OCI-LY7 (cell line): ENCODE results near the gene SNTN. TPM values are rescaled to one million over a fixed set of nuclear protein-coding genes. Genes with fewer than 3 reads are reported as not detected.

Experiments used
- BruUV-seq: library from RNA; stranded (reverse); fragments of 400-500 nt; replicated peaks from 2 replicates; lab custom pipeline; 2021; lab: Mats Ljungman, UMichigan
- CTCF ChIA-PET: fragments of 300-600 bp; sonication (Branson Sonifier 250); formaldehyde crosslinking; loops from one replicate; lab custom pipeline; 2022; ENCODE audit warnings: antibody characterized with exemption; ENCODE audit not compliant: unreplicated experiment; lab: Charles Lee
- POLR2A ChIA-PET: fragments of 300-600 bp; sonication (Branson Sonifier 250); formaldehyde crosslinking; loops from one replicate; lab custom pipeline; 2022; ENCODE audit warnings: antibody characterized with exemption; lab: Charles Lee
- DNase-seq: peaks from one replicate; pipeline ENCODE4 v3.0.0-alpha.2; 2015; ENCODE audit warnings: low spot score
- H2AFZ ChIP-seq: fragments of 200-600 bp; sonication (generic), shearing (Covaris generic); 2 replicates; pipeline ENCODE4 v1.6.1; 2014; ENCODE audit warnings: mild to moderate bottlenecking, antibody characterized with exemption, low read length, moderate library complexity
- H3K27ac ChIP-seq: fragments of 200-600 bp; sonication (generic); 2 replicates; pipeline ENCODE4 v1.5.1; 2014; ENCODE audit warnings: mixed run types, low read depth, mild to moderate bottlenecking, moderate library complexity, low read length, inconsistent platforms; ENCODE audit not compliant: poor library complexity, severe bottlenecking
- H3K36me3 ChIP-seq: fragments of 200-600 bp; sonication (generic); 2 replicates; pipeline ENCODE4 v1.6.1; 2014; ENCODE audit warnings: mild to moderate bottlenecking, antibody characterized with exemption, low read length, moderate library complexity, mixed read lengths; ENCODE audit not compliant: insufficient read depth
- H3K4me1 ChIP-seq: fragments of 200-600 bp; sonication (generic); 2 replicates; pipeline ENCODE4 v1.5.1; 2014; ENCODE audit warnings: mild to moderate bottlenecking, low read length; ENCODE audit not compliant: insufficient read depth, poor library complexity, severe bottlenecking
- H3K4me2 ChIP-seq: fragments of 200-600 bp; sonication (generic); 2 replicates; pipeline ENCODE4 v1.6.1; 2014; ENCODE audit warnings: mild to moderate bottlenecking, low read length
- H3K4me3 ChIP-seq: fragments of 200-600 bp; sonication (generic); 2 replicates; pipeline ENCODE4 v1.5.1; 2014; ENCODE audit warnings: mild to moderate bottlenecking, low read depth, low read length; ENCODE audit not compliant: poor library complexity, severe bottlenecking
- H3K79me2 ChIP-seq: fragments of 200-600 bp; sonication (generic); 2 replicates; pipeline ENCODE4 v1.6.1; 2016; ENCODE audit warnings: low read depth, mild to moderate bottlenecking, low read length, moderate library complexity, mixed read lengths; ENCODE audit not compliant: insufficient read depth
- H3K9me2 ChIP-seq: fragments of 200-600 bp; sonication (generic); 2 replicates; pipeline ENCODE4 v1.6.1; 2016; ENCODE audit warnings: mild to moderate bottlenecking, low read length, mixed read lengths; ENCODE audit not compliant: insufficient read depth
- H3K9me3 ChIP-seq: fragments of 200-600 bp; sonication (generic); 2 replicates; pipeline ENCODE4 v1.6.1; 2014; ENCODE audit warnings: mild to moderate bottlenecking, mixed run types, low read length, mixed read lengths
- H4K20me1 ChIP-seq: fragments of 200-600 bp; sonication (generic); 2 replicates; pipeline ENCODE4 v1.6.1; 2014; ENCODE audit warnings: mild to moderate bottlenecking, antibody characterized with exemption, low read length, moderate library complexity, mixed read lengths; ENCODE audit not compliant: insufficient read depth
- CTCF ChIP-seq: fragments of 200-600 bp; sonication (generic); conservative IDR thresholded peaks from 2 replicates; pipeline ENCODE4 v1.5.1; 2014; ENCODE audit warnings: mild to moderate bottlenecking, antibody characterized with exemption, low read length, moderate library complexity, mixed read lengths
- EZH2phosphoT487 ChIP-seq: fragments of 200-600 bp; sonication (generic); IDR thresholded peaks from 2 replicates; pipeline ENCODE4 v1.6.1; 2018; ENCODE audit warnings: low read depth, borderline replicate concordance, mild to moderate bottlenecking, mixed run types, antibody characterized with exemption, low read length, moderate library complexity, mixed read lengths
- intact Hi-C: fragments of 100-400 bp; cut with micrococcal nuclease; formaldehyde crosslinking; loops from one replicate; pipeline ENCODE4 v1.10.0; 2022; ENCODE audit not compliant: unreplicated experiment
- total RNA-seq, 2 experiments: library from RNA; depleted of rRNA in 1 of 2; stranded (reverse); fragments of >200 nt in 1 of 2; shearing (Covaris generic) in 1 of 2; gene quantifications; 2 replicates each; pipeline ENCODE4 v1.2.3, GENCODE V29; 2014 to 2022

SNTN gene
- total RNA-seq, 2 experiments from 2014 or later, result not detected

GRCh38 chr3:63679186-63679585, 26.7 kb downstream of the SNTN start:
- intact Hi-C loops, result no loop called here
- Histone ChIP-seq H3K4me2 (no peak overlapping the region), H3K27ac (no peak overlapping the region), H3K9me3 (no peaks in the 10 kb centered on the region), H4K20me1 (no peaks in the 10 kb centered on the region), H3K79me2 (no peaks in the 10 kb centered on the region), H3K4me1 (no peaks in the 10 kb centered on the region), H2AFZ (no peak overlapping the region), H3K9me2 (no peaks in the 10 kb centered on the region), H3K36me3 (no peaks in the 10 kb centered on the region), H3K4me3 (no peak overlapping the region)
- BruUV-seq, result no TSS peak
- no peak for TF ChIP-seq EZH2phosphoT487
- no peak for TF ChIP-seq CTCF
- POLR2A ChIA-PET, result no interaction called here
- DNase-seq, result no peak
- CTCF ChIA-PET, result no interaction called here

- Histone ChIP-seq H3K9me2 (no peaks in the 10 kb centered on the region), H3K27ac (no peak overlapping the region), H3K9me3 (no peaks in the 10 kb centered on the region), H3K4me1 (no peaks in the 10 kb centered on the region), H3K36me3 (no peaks in the 10 kb centered on the region), H3K4me2 (no peak overlapping the region), H2AFZ (no peak overlapping the region), H4K20me1 (no peaks in the 10 kb centered on the region), H3K4me3 (no peak overlapping the region), H3K79me2 (no peaks in the 10 kb centered on the region)
- TF ChIP-seq EZH2phosphoT487 (no peak), CTCF (no peak)
- DNase-seq, result no peak
- intact Hi-C loops, result no loop called here
- POLR2A ChIA-PET, result no interaction called here
- BruUV-seq, result no TSS peak
- CTCF ChIA-PET, result no interaction called here
These were observed 31.6 kb downstream of the SNTN start for GRCh38 chr3:63684081-63684480.

GRCh38 chr3:63685340-63685739, 32.9 kb downstream of the SNTN start:
- ChIA-PET CTCF (no interaction called here), POLR2A (interaction anchor here (0.6 kb wide), 1 partner anchor 1675 kb away, joined by 4 read pairs; no protein-coding TSS in a partner anchor)
- no peak overlapping the region for H3K27ac ChIP-seq
- H3K9me2 ChIP-seq, result no peaks in the 10 kb centered on the region
- BruUV-seq, result no TSS peak
- no peaks in the 10 kb centered on the region for H4K20me1 ChIP-seq
- H2AFZ ChIP-seq, result no peak overlapping the region
- no peaks in the 10 kb centered on the region for H3K4me1 ChIP-seq
- H3K9me3 ChIP-seq, result no peaks in the 10 kb centered on the region
- no peaks in the 10 kb centered on the region for H3K36me3 ChIP-seq
- H3K79me2 ChIP-seq, result no peaks in the 10 kb centered on the region
- intact Hi-C loops, result no loop called here
- DNase-seq, result no peak
- no peak overlapping the region for H3K4me2 ChIP-seq
- no peak overlapping the region for H3K4me3 ChIP-seq
- TF ChIP-seq EZH2phosphoT487 (no peak), CTCF (no peak)
